ENCODE results near the gene FAP. TPM values are rescaled to one million over a fixed set of nuclear protein-coding genes. Genes with fewer than 3 reads are reported as not detected.

FAP gene, protein sequence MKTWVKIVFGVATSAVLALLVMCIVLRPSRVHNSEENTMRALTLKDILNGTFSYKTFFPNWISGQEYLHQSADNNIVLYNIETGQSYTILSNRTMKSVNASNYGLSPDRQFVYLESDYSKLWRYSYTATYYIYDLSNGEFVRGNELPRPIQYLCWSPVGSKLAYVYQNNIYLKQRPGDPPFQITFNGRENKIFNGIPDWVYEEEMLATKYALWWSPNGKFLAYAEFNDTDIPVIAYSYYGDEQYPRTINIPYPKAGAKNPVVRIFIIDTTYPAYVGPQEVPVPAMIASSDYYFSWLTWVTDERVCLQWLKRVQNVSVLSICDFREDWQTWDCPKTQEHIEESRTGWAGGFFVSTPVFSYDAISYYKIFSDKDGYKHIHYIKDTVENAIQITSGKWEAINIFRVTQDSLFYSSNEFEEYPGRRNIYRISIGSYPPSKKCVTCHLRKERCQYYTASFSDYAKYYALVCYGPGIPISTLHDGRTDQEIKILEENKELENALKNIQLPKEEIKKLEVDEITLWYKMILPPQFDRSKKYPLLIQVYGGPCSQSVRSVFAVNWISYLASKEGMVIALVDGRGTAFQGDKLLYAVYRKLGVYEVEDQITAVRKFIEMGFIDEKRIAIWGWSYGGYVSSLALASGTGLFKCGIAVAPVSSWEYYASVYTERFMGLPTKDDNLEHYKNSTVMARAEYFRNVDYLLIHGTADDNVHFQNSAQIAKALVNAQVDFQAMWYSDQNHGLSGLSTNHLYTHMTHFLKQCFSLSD
- total RNA-seq = not detected

- Mint-ChIP-seq H3K27ac (no peak within 1 kb of the TSS), H3K4me1 (no peaks in the 10 kb centered on the region), H3K36me3 (ENCODE audit: low read depth) (no peaks in the 10 kb centered on the region), H3K9me3 (ENCODE audit: low read depth) (no peaks in the 10 kb centered on the region), H3K4me3 (no peak within 1 kb of the TSS), H3K27me3 (peaks cover 26% of the 10 kb centered on the region)
- intact Hi-C loops (cut with DNase I, micrococcal nuclease) = no loop called here
- CTCF ChIA-PET = interaction anchor here (0.8 to 4.4 kb wide), 4 partner anchors 22 to 54 kb away, joined by 3 to 19 read pairs (median 4); no protein-coding TSS in a partner anchor
- DNase-seq (no peak), ATAC-seq (no peak)
- POLR2A ChIA-PET = no interaction called here
Observed at GRCh38 chr2:162243294-162243693, at the start of gene FAP. Gene FAP (minus strand): TSS chr2:162243445. CDS start chr2:162243327, 118 bp downstream.

- H3K4me1 Mint-ChIP-seq = no peaks in the 10 kb centered on the region
- peaks cover 2% of the 10 kb centered on the region for H3K36me3 Mint-ChIP-seq (ENCODE audit: low read depth)
- ATAC-seq (no peak), DNase-seq (no peak)
- H3K9me3 Mint-ChIP-seq (ENCODE audit: low read depth) = no peaks in the 10 kb centered on the region
- CTCF ChIA-PET = interaction anchor here (0.7 to 1.2 kb wide), 4 partner anchors 9 to 70 kb away, joined by 3 to 5 read pairs (median 4); no protein-coding TSS in a partner anchor
- no peaks in the 10 kb centered on the region for H3K27me3 Mint-ChIP-seq
- POLR2A ChIA-PET = no interaction called here
- no peak overlapping the region for H3K4me3 Mint-ChIP-seq
- intact Hi-C loops (cut with DNase I, micrococcal nuclease) = no loop called here
- H3K27ac Mint-ChIP-seq = no peak overlapping the region
Observed at GRCh38 chr2:162291748-162292147, 48.5 kb upstream of the FAP start.

GRCh38 chr2:162282765-162283425 lies 39.6 kb upstream of the FAP start:
- CTCF ChIA-PET = interaction anchor here (1.7 to 2.3 kb wide), 6 partner anchors 11 to 157 kb away, joined by 5 to 12 read pairs (median 6); no protein-coding TSS in a partner anchor
- H3K4me1 Mint-ChIP-seq = no peaks in the 10 kb centered on the region
- peaks cover 29% of the 10 kb centered on the region for H3K36me3 Mint-ChIP-seq (ENCODE audit: low read depth)
- no peak for ATAC-seq
- H3K27me3 Mint-ChIP-seq = no peaks in the 10 kb centered on the region
- POLR2A ChIA-PET = no interaction called here
- H3K9me3 Mint-ChIP-seq (ENCODE audit: low read depth) = no peaks in the 10 kb centered on the region
- no peak for DNase-seq
- intact Hi-C loops (cut with DNase I, micrococcal nuclease) = no loop called here
- H3K27ac Mint-ChIP-seq = no peak overlapping the region
- H3K4me3 Mint-ChIP-seq = no peak overlapping the region

GRCh38 chr2:162280654-162281053 lies 37.4 kb upstream of the FAP start:
- ChIA-PET CTCF (interaction anchor here (0.5 to 2.6 kb wide), 6 partner anchors 16 to 916 kb away, joined by 3 to 11 read pairs (median 4); no protein-coding TSS in a partner anchor), POLR2A (no interaction called here)
- Mint-ChIP-seq H3K4me1 (peaks cover 5% of the 10 kb centered on the region), H3K36me3 (ENCODE audit: low read depth) (peaks cover 32% of the 10 kb centered on the region), H3K27ac (no peak overlapping the region), H3K9me3 (ENCODE audit: low read depth) (no peaks in the 10 kb centered on the region), H3K27me3 (no peaks in the 10 kb centered on the region), H3K4me3 (no peak overlapping the region)
- intact Hi-C loops (cut with DNase I, micrococcal nuclease) = no loop called here
- no peak for DNase-seq
- ATAC-seq = no peak

GRCh38 chr2:162277381-162277780 lies 34.1 kb upstream of the FAP start:
- CTCF ChIA-PET = interaction anchor here (0.7 to 1.9 kb wide), 5 partner anchors 10 to 124 kb away, joined by 3 to 6 read pairs (median 3); no protein-coding TSS in a partner anchor
- no peak for ATAC-seq
- peaks cover 5% of the 10 kb centered on the region for H3K4me1 Mint-ChIP-seq
- no peak overlapping the region for H3K27ac Mint-ChIP-seq
- H3K36me3 Mint-ChIP-seq (ENCODE audit: low read depth) = peaks cover 29% of the 10 kb centered on the region
- POLR2A ChIA-PET = no interaction called here
- DNase-seq = no peak
- intact Hi-C loops (cut with DNase I, micrococcal nuclease) = no loop called here
- no peaks in the 10 kb centered on the region for H3K9me3 Mint-ChIP-seq (ENCODE audit: low read depth)
- no peak overlapping the region for H3K4me3 Mint-ChIP-seq
- no peaks in the 10 kb centered on the region for H3K27me3 Mint-ChIP-seq

DNA sequence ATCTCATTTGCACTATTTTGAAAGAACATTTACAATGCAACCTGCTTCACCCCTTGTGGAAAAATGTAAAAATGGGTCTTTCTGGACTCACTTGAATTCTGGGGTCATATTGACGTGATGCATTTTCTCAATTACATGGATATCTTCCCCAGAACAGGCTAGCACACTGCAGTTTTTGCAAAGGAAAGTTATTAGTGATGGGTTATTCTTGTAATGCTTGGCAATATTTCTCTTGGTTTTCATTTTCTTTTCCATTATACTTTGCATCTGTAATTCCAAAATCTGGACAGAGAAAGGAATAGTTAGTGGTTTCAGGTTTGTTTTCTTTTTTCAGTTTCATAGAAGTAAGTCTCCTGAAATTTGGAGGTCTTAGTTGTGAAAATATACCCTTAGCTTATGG lies 24.8 kb upstream of the FAP start:
- ATAC-seq = no peak
- CTCF ChIA-PET = interaction anchor here (1.2 to 1.4 kb wide), 2 partner anchors 30 to 47 kb away, joined by 3 read pairs; no protein-coding TSS in a partner anchor
- intact Hi-C loops (cut with DNase I, micrococcal nuclease) = no loop called here

DNA sequence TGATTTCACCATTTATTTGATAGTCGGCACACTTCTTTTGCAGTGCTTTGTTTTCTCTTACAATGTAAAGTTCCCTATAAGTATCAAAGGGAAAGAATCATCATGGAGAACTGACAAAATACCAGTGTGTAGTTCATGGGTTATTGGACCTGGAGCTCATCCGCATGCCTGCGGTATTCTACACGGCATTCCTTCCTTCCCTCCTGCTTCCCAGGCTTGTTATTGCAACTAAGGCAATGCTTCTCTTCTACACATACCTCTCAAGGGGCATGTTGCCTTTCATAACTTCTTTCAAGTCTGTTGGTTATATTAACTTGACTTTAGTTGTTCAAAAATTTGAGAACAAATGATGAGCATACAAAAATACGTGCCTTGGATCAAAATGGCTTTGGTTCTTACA lies 24.3 kb upstream of the FAP start:
- H3K4me1 Mint-ChIP-seq = no peaks in the 10 kb centered on the region
- no peak overlapping the region for H3K4me3 Mint-ChIP-seq
- H3K9me3 Mint-ChIP-seq (ENCODE audit: low read depth) = no peaks in the 10 kb centered on the region
- CTCF ChIA-PET = no interaction called here
- H3K36me3 Mint-ChIP-seq (ENCODE audit: low read depth) = peaks cover 39% of the 10 kb centered on the region
- H3K27me3 Mint-ChIP-seq = no peaks in the 10 kb centered on the region
- ATAC-seq = no peak
- intact Hi-C loops (cut with DNase I, micrococcal nuclease) = no loop called here
- no peak for DNase-seq
- POLR2A ChIA-PET = no interaction called here
- H3K27ac Mint-ChIP-seq = no peak overlapping the region

More for the DNA sequence above, 24.8 kb upstream of the FAP start:
- Mint-ChIP-seq H3K4me1 (no peaks in the 10 kb centered on the region), H3K9me3 (ENCODE audit: low read depth) (no peaks in the 10 kb centered on the region), H3K27ac (no peak overlapping the region), H3K4me3 (no peak overlapping the region), H3K36me3 (ENCODE audit: low read depth) (peaks cover 41% of the 10 kb centered on the region), H3K27me3 (no peaks in the 10 kb centered on the region)
- no peak for DNase-seq
- POLR2A ChIA-PET = no interaction called here

DNA sequence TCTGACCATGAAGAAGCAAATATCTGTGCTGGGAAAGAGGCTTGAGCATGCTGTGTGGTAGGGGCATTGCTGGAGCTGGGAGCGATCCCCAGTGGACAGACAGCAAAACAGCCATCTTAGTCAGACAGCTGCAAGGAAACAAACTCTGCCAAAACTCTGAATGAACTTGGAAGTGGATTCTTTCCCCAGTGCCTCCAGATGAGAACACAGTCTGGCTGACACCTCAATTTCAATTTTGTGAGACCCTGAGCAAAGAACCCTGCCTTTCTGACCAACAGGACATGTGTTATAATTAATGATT lies 23.2 kb upstream of the FAP start:
- Mint-ChIP-seq H3K27ac (no peak overlapping the region), H3K27me3 (no peaks in the 10 kb centered on the region), H3K4me1 (peaks cover 6% of the 10 kb centered on the region), H3K36me3 (ENCODE audit: low read depth) (peaks cover 30% of the 10 kb centered on the region), H3K9me3 (ENCODE audit: low read depth) (no peaks in the 10 kb centered on the region), H3K4me3 (no peak overlapping the region)
- DNase-seq (no peak), ATAC-seq (no peak)
- ChIA-PET CTCF (interaction anchor here (1.5 to 2.1 kb wide), 2 partner anchors 32 to 46 kb away, joined by 6 to 8 read pairs; no protein-coding TSS in a partner anchor), POLR2A (no interaction called here)
- intact Hi-C loops (cut with DNase I, micrococcal nuclease) = no loop called here

- ChIA-PET CTCF (interaction anchor here (0.8 to 2.1 kb wide), 3 partner anchors 23 to 45 kb away, joined by 3 to 8 read pairs (median 6); partner anchors contain the start of gene FAP), POLR2A (no interaction called here)
- intact Hi-C loops (cut with DNase I, micrococcal nuclease) = no loop called here
- Mint-ChIP-seq H3K9me3 (ENCODE audit: low read depth) (no peaks in the 10 kb centered on the region), H3K4me3 (no peak overlapping the region), H3K36me3 (ENCODE audit: low read depth) (peaks cover 27% of the 10 kb centered on the region), H3K4me1 (peaks cover 11% of the 10 kb centered on the region), H3K27ac (no peak overlapping the region), H3K27me3 (no peaks in the 10 kb centered on the region)
- DNase-seq (no peak), ATAC-seq (no peak)
Observed at GRCh38 chr2:162265666-162266459, 22.6 kb upstream of the FAP start.

DNA sequence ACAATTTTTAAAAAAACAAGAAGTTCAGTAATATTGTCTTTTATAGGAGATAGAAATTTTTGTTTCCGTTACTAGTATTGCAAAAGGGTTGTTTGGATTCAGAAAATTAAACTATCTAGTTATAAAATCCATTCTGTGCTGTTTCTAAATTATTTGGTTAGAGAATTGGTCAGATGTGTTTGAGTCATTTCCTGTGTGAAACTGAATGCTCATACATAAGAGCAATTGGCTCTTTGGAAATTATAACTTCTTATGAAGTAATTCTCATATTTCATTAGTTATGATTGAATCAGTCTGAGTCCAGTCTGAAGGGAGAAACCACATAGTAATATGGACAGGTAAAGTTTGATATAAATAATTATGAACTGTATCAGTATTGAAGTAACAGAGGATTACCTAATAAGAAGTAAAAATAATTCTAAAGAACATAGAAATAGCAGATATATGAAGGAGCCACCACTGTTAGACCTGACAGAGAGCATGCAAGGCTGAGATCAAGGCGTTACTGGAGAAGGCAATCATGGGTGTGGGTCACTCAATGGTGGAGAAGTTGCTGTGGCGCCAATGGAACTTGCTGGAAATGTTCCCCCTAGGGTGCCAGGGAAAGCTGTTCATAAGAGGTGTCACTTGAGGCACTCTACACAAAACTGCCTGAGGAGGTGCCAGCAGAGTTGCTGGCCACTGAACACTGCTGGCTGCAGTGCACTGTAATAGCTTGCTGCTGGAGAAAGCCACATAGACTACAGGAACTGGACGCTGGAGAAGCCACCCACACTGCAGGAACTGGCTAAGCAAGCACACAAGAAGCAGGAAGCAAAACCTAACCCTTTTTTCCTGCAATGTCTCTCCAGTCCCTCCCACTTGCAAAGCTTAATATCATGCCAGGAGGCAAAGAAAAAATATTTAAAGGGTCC lies 18.0 kb upstream of the FAP start:
- Mint-ChIP-seq H3K27ac (no peak overlapping the region), H3K36me3 (ENCODE audit: low read depth) (peaks cover 10% of the 10 kb centered on the region), H3K4me1 (peaks cover 11% of the 10 kb centered on the region), H3K9me3 (ENCODE audit: low read depth) (no peaks in the 10 kb centered on the region), H3K4me3 (no peak overlapping the region), H3K27me3 (peaks cover 2% of the 10 kb centered on the region)
- ChIA-PET CTCF (interaction anchor here (0.9 kb wide), 1 partner anchor 40 kb away, joined by 3 read pairs; no protein-coding TSS in a partner anchor), POLR2A (no interaction called here)
- DNase-seq (no peak), ATAC-seq (peak; percentile 55)
- intact Hi-C loops (cut with DNase I, micrococcal nuclease) = no loop called here

Data from activated CD4-positive, alpha-beta T cell treated with anti-CD3 and anti-CD28 coated beads for 36 hours (primary cell).